GM19324 (cell line): ENCODE data around the gene CEP44.
A peak's percentile ranks its signal among the peaks of the same experiment; 100 is the strongest.
"Not testable (repeated sequence)": the region's sequence is repeated elsewhere in the genome, so short reads cannot be mapped to it uniquely, and the experiment has no call there.

Experiments used
- ATAC-seq: cut with Tn5 transposase; IDR thresholded peaks from one replicate; pipeline ENCODE4 v1.9.1; 2021; ENCODE audit warnings: mild to moderate bottlenecking, moderate library complexity; ENCODE audit not compliant: unreplicated experiment, low FRiP score

The CEP44 gene

DNA sequence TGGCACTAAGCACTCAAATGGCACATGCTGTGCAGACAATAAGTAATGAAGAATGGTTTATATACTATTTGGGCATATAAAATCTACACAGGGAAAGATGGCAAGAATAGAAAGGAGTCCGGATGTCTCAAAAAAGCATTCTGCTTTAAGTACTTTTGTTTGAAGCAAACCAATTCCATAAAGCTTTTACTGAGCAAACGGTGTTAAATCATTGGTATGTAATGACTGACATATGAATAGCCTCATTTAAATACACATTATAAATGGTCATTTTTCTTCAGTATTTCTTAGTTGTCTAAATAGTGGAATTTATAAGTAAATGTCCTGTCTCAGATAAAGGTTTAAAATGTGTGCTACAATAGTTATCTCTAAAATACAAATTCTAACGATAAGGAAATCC is 6.3 kb upstream of the CEP44 start:
- no peak for ATAC-seq

DNA sequence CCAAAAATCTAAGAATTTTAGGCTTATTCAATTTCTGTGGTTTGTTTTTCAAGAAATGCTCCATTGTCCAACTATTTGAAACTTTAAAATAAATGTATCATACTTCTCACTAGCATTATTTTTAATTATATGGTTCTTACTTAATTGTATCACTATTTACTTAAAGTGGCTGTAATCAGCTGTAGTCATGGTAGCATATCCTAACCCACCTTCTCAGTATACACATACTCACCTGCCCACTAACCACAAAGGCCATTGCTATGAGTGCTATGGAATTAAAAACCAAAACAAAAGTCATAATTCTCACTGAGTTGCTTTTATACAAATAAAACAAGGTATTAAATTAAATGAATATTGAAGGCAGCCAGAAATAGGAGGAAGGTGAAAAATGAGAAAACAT is 5.2 kb upstream of the CEP44 start:
- no peak for ATAC-seq

DNA sequence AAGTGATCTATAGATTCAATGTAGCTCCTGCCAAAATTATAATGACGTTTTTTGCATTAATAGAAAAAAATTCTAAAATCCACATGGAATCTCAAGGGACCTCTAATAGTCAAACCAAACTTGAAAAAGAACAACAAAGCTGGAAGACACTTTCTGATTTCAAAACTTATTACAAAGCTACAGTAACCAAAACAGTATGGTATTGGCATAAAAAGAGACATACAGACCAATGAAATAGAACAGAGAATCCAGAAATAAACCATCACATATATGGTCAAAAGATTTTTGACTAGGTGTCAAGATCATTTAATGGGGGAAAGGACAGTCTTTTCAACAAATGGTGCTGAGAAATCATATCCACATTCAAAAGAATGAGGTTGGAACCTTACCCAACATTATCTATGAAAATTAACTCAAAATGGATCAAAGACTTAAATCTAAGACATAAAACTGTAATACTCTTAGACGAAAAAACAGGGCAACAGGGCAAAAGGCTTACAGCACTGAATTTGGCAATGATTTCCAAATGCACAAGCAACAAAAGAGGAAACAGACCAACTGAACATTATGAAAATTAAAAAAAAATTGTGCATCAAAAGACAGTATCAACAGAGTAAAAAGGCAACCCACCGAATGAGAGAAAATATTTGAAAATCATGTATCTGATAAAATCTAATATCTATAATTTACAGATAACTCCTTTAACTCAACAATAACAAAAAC is 4.1 kb upstream of the CEP44 start:
- no peak for ATAC-seq

DNA sequence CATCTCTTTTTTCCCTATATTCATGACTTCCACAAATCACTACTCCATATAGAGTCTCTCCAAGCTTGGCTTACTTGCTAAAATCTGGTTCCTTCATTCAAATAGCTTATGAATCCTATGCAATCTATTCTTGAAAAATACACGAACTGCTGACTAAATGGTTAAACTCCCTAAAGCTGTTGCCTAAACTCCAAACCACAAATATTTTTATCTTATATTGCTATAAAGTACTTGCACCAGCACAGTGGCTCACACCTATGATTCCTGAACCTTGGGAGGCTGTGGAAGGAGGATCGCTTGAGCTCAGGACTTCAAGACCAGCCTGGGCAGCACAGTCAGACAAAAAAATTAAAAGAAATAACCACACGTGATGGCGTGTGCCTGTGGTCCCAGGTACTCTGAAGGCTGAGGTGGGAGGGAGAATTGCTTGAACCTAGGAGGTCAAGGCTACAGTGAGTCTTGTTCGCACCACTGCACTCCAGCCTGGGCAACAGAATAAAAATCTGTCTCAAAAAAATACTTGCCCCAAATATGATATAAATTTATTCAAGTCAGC is 2.5 kb upstream of the CEP44 start:
- no peak for ATAC-seq

DNA sequence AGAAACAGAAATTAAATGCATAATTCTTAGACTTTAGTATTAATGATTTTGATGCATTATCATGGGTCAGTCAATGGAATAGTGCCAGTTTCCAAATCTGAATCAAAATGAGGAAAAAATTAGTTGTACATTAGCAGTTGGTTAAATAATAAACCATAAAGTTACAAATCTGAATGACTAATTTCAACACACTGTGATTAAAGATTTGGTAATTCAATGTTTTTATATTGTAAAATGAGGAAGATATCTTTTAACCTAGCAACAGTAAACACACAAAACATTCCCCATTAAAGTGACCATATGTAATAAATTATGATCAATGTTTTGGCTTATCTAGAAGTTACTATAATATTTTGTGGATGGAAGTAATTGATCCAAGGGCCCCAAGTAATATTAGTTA is 1.8 kb upstream of the CEP44 start:
- ATAC-seq, result no peak

DNA sequence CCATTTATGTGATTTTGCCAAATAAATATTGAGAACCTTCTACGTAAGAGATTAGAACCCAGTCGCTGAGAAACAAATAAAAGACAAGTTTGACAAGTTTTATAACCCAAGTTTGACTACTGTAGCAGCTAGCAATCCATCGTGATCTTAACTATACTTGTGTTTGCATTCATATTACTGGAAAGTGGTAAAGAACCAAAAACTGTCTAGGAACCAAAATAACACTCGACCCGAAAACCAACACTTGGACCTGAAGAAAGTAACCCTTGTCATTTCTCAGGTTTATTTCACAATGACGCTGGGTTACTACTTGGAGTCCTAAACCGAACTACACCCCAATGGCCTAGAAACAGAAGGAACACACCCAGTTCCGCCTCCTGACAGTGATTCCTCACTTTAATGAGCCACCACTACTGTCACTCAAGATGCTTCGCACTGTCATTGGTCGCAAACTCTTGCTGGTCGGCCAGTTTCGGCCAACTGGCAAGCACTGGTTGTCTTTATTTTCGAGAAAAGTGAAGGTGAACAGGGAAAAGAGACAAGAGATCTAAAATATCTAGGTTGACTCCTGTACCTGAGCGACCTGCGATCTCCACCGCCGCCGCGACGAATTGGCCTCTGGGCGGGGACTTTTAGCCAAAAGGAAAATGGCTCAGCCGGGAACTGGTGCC is 740 bp upstream of the CEP44 start:
- peak; percentile 99 for ATAC-seq

DNA sequence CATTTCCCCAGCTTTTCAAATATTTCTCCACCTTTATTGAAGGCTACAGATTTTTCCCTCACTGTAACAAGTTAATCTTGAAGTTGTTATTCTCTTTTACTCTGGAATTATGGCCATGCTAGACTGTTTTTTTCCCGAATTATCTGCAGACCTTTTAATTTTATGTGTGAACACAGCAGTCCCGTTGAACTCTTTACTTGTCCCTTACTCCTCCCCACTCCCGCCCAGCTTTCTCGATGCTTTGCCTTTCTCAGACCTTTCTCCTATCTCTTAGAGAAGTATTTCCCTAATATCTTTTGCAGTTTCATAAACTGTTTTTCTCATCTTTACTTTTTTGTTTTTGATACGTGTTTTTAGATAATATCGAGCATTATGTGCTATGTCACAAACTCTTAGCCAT is 776 bp downstream of the CEP44 start:
- no peak for ATAC-seq

DNA sequence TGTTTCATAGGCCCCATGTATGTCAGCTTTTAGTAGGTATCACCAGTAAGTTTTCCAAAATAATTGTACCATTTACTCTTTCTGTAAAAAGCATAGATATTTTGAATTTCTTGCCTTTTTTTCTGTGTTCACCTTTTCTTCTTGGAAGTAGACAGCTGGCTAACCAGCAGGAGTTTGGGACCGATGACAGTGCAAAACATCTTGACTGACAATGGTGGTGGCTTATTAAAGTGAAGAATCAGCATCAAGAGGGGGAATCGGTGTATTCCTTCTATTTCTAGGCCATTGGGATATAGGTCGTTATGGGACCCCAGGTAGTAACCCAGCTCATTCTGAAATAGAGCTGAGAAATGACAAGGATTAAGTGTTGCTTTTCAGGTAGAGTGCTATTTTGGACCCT is 3.2 kb downstream of the CEP44 start:
- no peak for ATAC-seq

DNA sequence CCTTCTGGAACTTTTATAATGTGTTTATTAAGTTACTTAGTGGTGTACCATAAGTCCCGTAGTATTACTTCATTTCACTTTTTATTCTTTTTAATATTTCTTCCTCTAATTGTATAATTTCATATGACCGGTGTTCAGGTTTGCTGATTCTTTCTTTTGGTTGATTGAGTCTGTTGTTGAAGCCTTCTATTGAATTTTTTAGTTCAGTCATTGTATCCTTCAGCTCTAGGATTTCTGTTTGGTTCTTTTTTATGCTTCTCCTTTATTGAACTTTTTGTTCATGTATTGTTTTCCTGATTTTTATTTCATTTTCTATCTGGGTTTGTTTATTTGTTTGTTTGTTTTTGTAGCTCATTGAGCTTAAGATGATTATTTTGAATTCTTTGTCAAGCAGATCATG is 8.8 kb downstream of the CEP44 start:
- no peak for ATAC-seq

DNA sequence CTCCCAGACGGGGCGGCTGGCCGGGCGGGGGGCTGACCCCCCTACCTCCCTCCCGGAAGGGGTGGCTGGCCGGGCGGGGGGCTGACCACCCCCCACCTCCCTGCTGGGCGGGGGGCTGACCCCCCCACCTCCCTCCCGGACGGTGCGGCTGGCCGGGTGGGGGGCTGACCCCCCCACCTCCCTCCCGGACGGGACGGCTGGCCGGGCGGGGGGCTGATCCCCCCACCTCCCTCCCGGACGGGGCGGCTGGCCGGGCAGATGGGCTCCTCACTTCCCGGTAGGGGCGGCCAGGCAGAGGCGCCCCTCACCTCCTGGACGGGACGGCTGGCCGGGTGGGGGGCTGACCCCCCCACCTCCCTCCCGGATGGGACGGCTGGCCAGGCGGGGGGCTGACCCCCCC is 10.9 kb downstream of the CEP44 start:
- not testable (repeated sequence) for ATAC-seq

DNA sequence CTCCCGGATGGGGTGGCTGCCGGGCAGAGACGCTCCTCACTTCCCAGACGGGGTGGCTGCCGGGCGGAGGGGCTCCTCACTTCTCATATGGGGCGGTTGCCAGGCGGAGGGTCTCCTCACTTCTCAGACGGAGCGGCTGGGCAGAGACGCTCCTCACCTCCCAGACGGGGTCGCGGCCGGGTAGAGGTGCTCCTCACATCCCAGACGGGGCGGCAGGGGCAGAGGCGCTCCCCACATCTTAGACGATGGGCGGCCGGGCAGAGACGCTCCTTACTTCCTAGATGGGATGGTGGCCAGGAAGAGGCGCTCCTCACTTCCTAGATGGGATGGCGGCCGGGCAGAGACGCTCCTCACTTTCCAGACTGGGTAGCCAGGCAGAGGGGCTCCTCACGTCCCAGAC is 11.4 kb downstream of the CEP44 start:
- ATAC-seq, result not testable (repeated sequence)

DNA sequence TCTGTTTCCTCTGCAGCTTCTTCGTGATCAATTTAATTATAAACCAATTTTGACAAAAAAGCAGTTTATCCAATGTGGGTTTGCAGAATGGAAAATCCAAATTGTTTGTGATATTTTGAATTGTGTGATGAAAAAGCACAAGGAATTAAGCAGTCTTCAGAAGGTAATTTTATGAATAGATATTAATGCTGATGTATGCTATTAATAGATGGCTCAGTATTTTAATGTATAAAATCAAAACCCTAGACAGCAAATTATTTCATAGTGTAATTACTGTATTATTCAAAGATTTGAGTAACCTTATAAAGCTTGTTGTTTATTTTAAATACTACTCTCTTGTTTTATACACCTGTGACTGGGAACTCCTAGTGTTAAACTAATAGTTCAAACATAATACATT is 20.0 kb downstream of the CEP44 start:
- no peak for ATAC-seq

DNA sequence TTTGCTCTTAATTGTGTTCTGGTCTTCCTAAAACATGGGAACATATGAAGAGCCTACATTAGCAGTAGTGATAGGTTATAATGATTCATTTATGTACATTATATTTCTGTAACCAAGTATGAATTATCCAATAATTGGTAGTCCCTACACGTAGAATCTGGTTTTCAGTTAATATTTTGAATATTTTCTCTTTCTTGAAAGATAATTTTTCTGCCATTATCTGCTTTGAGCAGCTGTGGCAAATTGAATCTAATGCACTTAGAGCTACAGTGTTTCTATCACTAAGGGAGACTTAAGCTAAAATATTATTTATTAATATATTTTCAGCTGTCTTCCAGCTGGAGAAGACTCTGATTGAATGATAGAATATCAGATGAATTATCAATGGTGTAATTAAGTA is 21.0 kb downstream of the CEP44 start:
- no peak for ATAC-seq

DNA sequence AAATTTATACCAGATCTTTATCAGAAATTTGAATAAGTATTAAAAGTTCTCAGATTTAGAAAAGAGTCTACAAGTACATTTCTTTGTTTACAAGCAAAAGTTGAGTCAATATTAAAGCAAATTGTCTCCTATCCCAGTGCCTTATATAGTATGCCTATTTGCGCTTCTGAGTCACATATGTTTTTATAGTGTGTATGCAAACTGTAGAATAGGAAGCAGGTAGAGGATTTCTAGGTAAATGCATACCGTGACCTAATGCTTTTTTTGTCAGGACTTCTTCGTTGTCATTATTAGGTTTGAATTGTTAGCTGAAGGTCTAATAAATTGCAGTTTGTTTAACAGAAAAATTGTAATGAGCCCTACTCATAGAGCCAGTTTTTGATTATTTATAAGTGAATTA is 22.2 kb downstream of the CEP44 start:
- no peak for ATAC-seq

DNA sequence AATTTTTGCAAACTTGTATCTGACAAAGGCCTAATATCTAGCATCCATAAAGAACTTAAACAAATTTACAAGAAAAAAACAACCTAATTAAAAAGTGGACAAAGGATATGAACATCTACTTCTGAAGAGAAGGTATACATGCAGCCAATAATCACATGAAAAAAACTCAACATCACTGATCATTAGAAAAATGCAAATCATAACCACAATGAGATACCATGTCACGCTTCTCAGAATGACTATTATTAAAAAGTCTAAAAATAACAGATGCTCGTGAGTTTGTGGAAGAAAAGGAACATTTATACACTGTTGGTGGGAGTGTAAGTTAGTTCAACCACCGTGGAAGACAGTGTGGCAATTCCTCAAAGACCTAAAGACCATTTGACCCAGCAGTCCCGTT is 24.0 kb downstream of the CEP44 start:
- no peak for ATAC-seq

DNA sequence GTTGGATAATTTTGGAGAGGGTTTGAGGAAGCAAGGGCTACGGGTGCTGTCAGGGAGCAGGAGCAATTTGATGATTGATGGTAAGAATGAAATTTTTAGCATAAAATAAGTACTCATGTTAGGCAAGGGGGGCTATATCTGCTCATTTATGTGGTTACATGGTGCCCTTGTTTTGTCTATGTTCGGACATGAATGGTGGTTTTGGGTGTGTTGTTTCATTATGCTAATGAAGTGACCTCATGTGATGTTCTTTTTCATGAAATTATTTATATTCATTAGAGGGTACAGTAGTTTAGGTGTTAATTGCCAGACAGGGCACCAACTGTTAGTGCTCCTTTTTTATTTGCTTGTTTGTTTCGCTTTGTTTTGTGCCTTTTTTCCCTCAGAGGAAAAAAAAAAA is 29.3 kb downstream of the CEP44 start:
- ATAC-seq, result no peak

DNA sequence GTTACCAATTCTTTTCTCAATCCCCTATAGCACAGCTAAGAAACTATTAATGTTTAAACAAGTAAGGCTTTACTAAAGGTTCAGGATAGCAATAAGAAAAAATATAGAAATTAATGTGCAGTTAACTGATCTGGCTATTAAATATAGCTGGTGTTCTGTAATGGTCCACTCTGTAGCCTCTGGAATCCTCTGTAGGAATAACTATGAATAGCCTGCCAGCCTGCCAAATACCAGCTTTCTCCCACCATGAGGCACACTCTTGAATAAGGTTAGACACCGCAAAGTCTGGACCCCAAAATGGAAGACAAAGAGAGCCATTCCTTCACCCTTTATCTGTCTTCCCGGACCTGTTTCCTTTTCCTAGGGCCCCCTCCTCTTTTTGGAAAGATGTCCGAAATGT is 30.6 kb downstream of the CEP44 start:
- no peak for ATAC-seq

DNA sequence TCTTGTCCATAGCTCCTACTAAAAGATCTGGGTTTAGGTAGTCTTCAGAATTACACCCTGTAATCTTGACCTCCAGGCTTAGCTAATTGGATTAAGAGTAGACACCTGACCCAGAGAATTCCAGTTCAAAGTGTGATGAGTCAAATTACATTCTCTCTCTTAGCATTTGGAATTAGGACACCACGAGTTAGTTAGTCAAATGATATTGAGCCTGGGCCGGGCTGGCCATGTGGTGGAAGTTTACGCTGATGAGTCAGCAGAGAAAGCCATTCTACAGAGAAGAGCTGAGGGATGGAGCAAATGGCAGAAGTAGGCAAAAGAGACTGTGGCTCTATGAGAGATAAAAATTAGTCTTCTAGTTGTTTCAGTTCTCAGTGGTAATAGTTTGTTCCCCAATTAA is 31.1 kb downstream of the CEP44 start:
- ATAC-seq, result no peak

DNA sequence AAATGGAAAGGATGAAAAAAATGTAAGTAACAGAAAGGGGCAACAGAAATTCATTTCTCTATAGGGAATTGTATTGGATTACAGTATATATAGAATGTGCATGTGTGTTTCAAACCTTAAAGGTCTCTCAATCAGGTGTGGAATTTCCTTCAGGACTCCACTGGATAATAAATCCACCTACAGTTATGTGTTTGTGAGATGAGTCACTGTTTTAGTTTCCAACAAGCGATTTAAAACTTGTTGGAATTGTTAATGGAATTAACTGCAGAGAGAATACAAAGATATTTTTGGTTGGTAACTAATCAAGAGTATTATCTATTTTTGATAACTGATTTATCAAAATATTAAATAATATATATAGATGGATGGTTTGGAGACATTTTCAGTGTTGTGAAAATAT is 32.8 kb downstream of the CEP44 start:
- ATAC-seq, result no peak

DNA sequence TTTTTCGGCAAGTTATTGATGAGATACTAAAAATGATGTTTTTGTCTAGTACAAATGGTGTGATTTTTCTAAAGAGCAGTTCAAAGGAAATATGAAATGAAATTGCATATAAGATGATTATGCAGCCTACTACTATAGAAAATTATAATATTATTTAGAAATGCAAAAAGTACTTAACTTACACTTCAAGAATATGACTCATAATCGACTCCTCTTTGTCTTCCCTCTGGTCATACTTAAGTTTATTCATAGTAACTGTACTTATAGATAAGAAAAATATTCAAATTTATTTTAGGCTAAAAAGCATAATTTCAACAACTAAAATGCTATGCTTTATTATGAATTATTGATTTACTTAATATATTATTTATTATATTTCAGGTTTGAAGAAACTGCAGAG is 33.2 kb downstream of the CEP44 start:
- ATAC-seq, result no peak

DNA sequence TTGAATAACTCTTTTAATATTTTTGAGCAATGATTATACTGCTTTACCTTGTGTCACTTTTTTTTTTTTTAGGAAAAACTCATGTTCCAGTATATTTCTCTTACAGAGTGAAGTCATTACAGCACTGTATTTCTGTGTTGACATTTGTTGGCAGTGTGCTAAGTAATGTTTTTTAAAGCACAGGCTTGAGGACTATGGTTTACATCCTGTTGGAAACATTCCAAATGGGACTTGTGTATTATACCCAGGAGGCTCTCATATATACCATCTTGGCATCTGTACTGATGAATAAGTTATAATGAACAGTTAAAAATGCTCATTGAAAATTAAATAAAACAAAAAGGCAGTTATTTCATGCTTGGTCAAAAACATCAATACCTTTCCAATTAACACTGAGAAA is 33.8 kb downstream of the CEP44 start:
- ATAC-seq, result no peak
